Measurements from ENCODE around the gene IL12RB2. TPM values are rescaled to one million over a fixed set of nuclear protein-coding genes. Genes with fewer than 3 reads are reported as not detected.
A peak's percentile ranks its signal among the peaks of the same experiment; 100 is the strongest.

IL12RB2 gene
- total and polyA plus RNA-seq, 2 donors (not counting 1 experiment from before 2014, with no cell fraction given) = 0.01 TPM; not detected in 1

DNA sequence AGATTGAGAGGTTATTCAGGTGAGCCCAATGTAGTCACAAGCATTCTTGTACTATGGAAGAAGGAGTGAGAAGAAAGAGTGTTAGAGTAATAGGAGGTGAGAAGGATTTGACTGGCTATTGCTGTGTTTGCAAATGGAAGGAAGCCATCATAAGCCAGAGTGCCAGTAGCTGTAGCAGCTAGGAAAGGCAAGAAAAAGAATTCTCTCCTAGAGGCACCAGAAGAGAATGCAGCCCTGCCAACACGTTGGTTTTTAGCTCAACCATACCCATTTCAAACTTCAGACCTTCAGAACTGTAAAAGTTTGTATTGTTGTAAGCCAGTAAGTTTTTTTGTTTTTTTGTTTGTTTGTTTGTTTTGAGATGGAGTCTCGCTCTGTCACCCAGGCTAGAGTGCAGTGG is 8.9 kb upstream of the IL12RB2 start:
- no peak overlapping the region for H3K4me2 ChIP-seq (ENCODE audit: extremely low read depth, insufficient read depth, low read length)
- no peaks in the 10 kb centered on the region for H3K79me2 ChIP-seq (ENCODE audit: control insufficient read depth, insufficient read depth, low read length)
- H3K27me3 ChIP-seq (ENCODE audit: control insufficient read depth, insufficient read depth, low read length) = no peaks in the 10 kb centered on the region
- no peak overlapping the region for H3K27ac ChIP-seq (ENCODE audit: insufficient read depth, low read length)
- H2AFZ ChIP-seq (ENCODE audit: low read length) = no peak overlapping the region
- H3K4me3 ChIP-seq (replicated peaks in 1 of 4; ENCODE audit: control extremely low read depth in 1 of 4, insufficient read depth in 1 of 4, low read depth in 3 of 4, low read length in 4 of 4) = no peak overlapping the region
- H3K36me3 ChIP-seq (ENCODE audit: control insufficient read depth, insufficient read depth, low read length) = no peaks in the 10 kb centered on the region
- H3K9me3 ChIP-seq (ENCODE audit: control insufficient read depth, insufficient read depth, low read depth, low read length) = no peaks in the 10 kb centered on the region
- H3K4me1 ChIP-seq (ENCODE audit: control insufficient read depth, extremely low read depth, insufficient read depth, low read length) = no peaks in the 10 kb centered on the region
- no peaks in the 10 kb centered on the region for H4K20me1 ChIP-seq (ENCODE audit: control insufficient read depth, extremely low read depth, insufficient read depth, low read length)
- no peak for TF ChIP-seq EZH2 (IDR thresholded peaks at IDR 0.05; ENCODE audit: low read length, missing control alignments)
- TF ChIP-seq, protein P1, sequence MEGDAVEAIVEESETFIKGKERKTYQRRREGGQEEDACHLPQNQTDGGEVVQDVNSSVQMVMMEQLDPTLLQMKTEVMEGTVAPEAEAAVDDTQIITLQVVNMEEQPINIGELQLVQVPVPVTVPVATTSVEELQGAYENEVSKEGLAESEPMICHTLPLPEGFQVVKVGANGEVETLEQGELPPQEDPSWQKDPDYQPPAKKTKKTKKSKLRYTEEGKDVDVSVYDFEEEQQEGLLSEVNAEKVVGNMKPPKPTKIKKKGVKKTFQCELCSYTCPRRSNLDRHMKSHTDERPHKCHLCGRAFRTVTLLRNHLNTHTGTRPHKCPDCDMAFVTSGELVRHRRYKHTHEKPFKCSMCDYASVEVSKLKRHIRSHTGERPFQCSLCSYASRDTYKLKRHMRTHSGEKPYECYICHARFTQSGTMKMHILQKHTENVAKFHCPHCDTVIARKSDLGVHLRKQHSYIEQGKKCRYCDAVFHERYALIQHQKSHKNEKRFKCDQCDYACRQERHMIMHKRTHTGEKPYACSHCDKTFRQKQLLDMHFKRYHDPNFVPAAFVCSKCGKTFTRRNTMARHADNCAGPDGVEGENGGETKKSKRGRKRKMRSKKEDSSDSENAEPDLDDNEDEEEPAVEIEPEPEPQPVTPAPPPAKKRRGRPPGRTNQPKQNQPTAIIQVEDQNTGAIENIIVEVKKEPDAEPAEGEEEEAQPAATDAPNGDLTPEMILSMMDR (conservative IDR thresholded peaks at IDR 0.05 in 1 of 2, IDR thresholded peaks at IDR 0.05 in 1 of 2; ENCODE audit: low read depth in 1 of 2, low read length in 2 of 2) = no peak
- no peak overlapping the region for H3K9ac ChIP-seq (ENCODE audit: insufficient read depth, low read length)
- no peak for DNase-seq (ENCODE audit: low read depth in 2 of 2)

DNA sequence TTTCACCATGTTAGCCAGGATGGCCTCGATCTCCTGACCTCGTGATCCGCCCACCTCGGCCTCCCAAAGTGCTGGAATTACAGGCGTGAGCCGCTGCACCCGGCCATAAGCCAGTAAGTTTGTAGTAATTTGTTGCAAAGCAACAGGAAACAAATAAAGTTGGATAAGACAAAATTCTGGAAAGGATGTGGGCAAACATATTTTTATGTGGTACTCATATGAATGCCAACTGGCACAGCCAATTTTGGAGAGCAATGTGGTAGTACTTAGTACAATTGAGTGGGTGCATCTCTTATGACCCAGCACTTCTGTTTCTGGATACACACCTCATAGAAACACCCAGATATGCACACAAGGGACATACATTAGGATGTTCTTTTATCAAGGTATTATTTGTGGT is 8.4 kb upstream of the IL12RB2 start:
- no peaks in the 10 kb centered on the region for H4K20me1 ChIP-seq (ENCODE audit: control insufficient read depth, extremely low read depth, insufficient read depth, low read length)
- no peaks in the 10 kb centered on the region for H3K9me3 ChIP-seq (ENCODE audit: control insufficient read depth, insufficient read depth, low read depth, low read length)
- no peak overlapping the region for H2AFZ ChIP-seq (ENCODE audit: low read length)
- no peaks in the 10 kb centered on the region for H3K4me1 ChIP-seq (ENCODE audit: control insufficient read depth, extremely low read depth, insufficient read depth, low read length)
- no peak overlapping the region for H3K4me2 ChIP-seq (ENCODE audit: extremely low read depth, insufficient read depth, low read length)
- H3K27me3 ChIP-seq (ENCODE audit: control insufficient read depth, insufficient read depth, low read length) = no peaks in the 10 kb centered on the region
- H3K27ac ChIP-seq (ENCODE audit: insufficient read depth, low read length) = no peak overlapping the region
- no peak for DNase-seq (ENCODE audit: low read depth in 2 of 2)
- H3K79me2 ChIP-seq (ENCODE audit: control insufficient read depth, insufficient read depth, low read length) = no peaks in the 10 kb centered on the region
- no peak overlapping the region for H3K9ac ChIP-seq (ENCODE audit: insufficient read depth, low read length)
- no peak overlapping the region for H3K4me3 ChIP-seq (replicated peaks in 1 of 4; ENCODE audit: control extremely low read depth in 1 of 4, insufficient read depth in 1 of 4, low read depth in 3 of 4, low read length in 4 of 4)
- no peak for TF ChIP-seq EZH2 (IDR thresholded peaks at IDR 0.05; ENCODE audit: low read length, missing control alignments)
- TF ChIP-seq, protein P1 (conservative IDR thresholded peaks at IDR 0.05 in 1 of 2, IDR thresholded peaks at IDR 0.05 in 1 of 2; ENCODE audit: low read depth in 1 of 2, low read length in 2 of 2) = no peak
- H3K36me3 ChIP-seq (ENCODE audit: control insufficient read depth, insufficient read depth, low read length) = no peaks in the 10 kb centered on the region

DNA sequence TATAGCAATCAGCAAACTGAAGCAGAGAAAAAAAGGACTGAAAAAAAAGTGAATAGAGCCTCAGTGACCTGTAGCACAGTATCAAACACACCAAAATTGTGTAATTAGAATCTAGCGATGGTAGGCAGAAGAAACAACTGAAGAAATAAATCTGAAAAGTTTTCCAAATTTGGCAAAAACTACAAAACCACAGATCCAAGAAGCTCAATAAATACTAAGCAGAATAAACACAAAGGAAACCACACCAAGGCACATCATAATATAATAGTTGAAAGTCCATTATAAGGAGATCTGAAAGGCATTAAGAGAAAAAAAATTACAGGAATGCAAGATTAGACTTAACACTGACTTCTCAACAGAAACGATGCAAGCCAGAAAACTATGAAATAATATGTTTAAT is 7.1 kb upstream of the IL12RB2 start:
- H3K27ac ChIP-seq (ENCODE audit: insufficient read depth, low read length) = no peak overlapping the region
- no peaks in the 10 kb centered on the region for H3K79me2 ChIP-seq (ENCODE audit: control insufficient read depth, insufficient read depth, low read length)
- TF ChIP-seq, protein P1 (conservative IDR thresholded peaks at IDR 0.05 in 1 of 2, IDR thresholded peaks at IDR 0.05 in 1 of 2; ENCODE audit: low read depth in 1 of 2, low read length in 2 of 2) = no peak
- TF ChIP-seq EZH2 (IDR thresholded peaks at IDR 0.05; ENCODE audit: low read length, missing control alignments) = no peak
- DNase-seq (ENCODE audit: low read depth in 2 of 2) = peak; percentile 3 to 25
- H3K9me3 ChIP-seq (ENCODE audit: control insufficient read depth, insufficient read depth, low read depth, low read length) = no peaks in the 10 kb centered on the region
- no peaks in the 10 kb centered on the region for H3K4me1 ChIP-seq (ENCODE audit: control insufficient read depth, extremely low read depth, insufficient read depth, low read length)
- H3K4me2 ChIP-seq (ENCODE audit: extremely low read depth, insufficient read depth, low read length) = no peak overlapping the region
- no peaks in the 10 kb centered on the region for H4K20me1 ChIP-seq (ENCODE audit: control insufficient read depth, extremely low read depth, insufficient read depth, low read length)
- H3K4me3 ChIP-seq (replicated peaks in 1 of 4; ENCODE audit: control extremely low read depth in 1 of 4, insufficient read depth in 1 of 4, low read depth in 3 of 4, low read length in 4 of 4) = no peak overlapping the region
- no peaks in the 10 kb centered on the region for H3K36me3 ChIP-seq (ENCODE audit: control insufficient read depth, insufficient read depth, low read length)
- H3K27me3 ChIP-seq (ENCODE audit: control insufficient read depth, insufficient read depth, low read length) = no peaks in the 10 kb centered on the region
- no peak overlapping the region for H2AFZ ChIP-seq (ENCODE audit: low read length)
- H3K9ac ChIP-seq (ENCODE audit: insufficient read depth, low read length) = no peak overlapping the region
